IMR-90 (cell line): ENCODE measurements around the gene PAX2. TPM values are rescaled to one million over a fixed set of nuclear protein-coding genes. Genes with fewer than 3 reads are reported as not detected.

ENCODE experiments used
- ATAC-seq: fragments of 200-7000 bp; cut with Tn5 transposase; 2 replicates; pipeline ENCODE4 v1.9.1; 2020; ENCODE audit warnings: low read depth, mild to moderate bottlenecking, moderate library complexity
- BruUV-seq: library from RNA; stranded (reverse); fragments of 400-500 nt; replicated peaks from 2 replicates; lab custom pipeline; 2021; lab: Mats Ljungman, UMichigan
- CTCF ChIA-PET: fragments of 300-600 bp; formaldehyde crosslinking; extraction: SDS; loops from one replicate; lab custom pipeline; 2021; ENCODE audit warnings: antibody characterized with exemption; lab: Yijun Ruan, JAX
- POLR2A ChIA-PET: fragments of 300-600 bp; sonication (Branson Sonifier 250); formaldehyde crosslinking; loops from one replicate; lab custom pipeline; 2022; ENCODE audit warnings: antibody characterized with exemption; ENCODE audit not compliant: unreplicated experiment; lab: Charles Lee
- DNase-seq: peaks from one replicate; pipeline ENCODE4 v3.0.0; 2013
- H2AFZ ChIP-seq: replicated peaks from 2 replicates; pipeline ENCODE3; 2013; ENCODE audit warnings: low read length, mild to moderate bottlenecking; ENCODE audit not compliant: poor library complexity
- H2AK5ac ChIP-seq: 2 replicates; pipeline ENCODE4 v1.6.1; 2013; ENCODE audit warnings: low read depth, low read length, inconsistent platforms
- H2AK9ac ChIP-seq: replicated peaks from 2 replicates; pipeline ENCODE3; 2013; ENCODE audit warnings: mild to moderate bottlenecking, low read depth, low read length, moderate library complexity; ENCODE audit not compliant: poor library complexity
- H2BK120ac ChIP-seq: 2 replicates; pipeline ENCODE4 v1.6.1; 2013; ENCODE audit warnings: low read depth, low read length, inconsistent platforms
- H2BK15ac ChIP-seq: 3 replicates; pipeline ENCODE4 v1.6.1; 2013; ENCODE audit warnings: low read depth, low read length, inconsistent platforms
- H2BK20ac ChIP-seq: 2 replicates; pipeline ENCODE4 v1.6.1; 2013; ENCODE audit warnings: low read depth, mild to moderate bottlenecking, inconsistent platforms, low read length, moderate library complexity
- H2BK5ac ChIP-seq: 2 replicates; pipeline ENCODE4 v1.6.1; 2013; ENCODE audit warnings: mild to moderate bottlenecking, low read depth, low read length, inconsistent platforms; ENCODE audit not compliant: poor library complexity, severe bottlenecking
- H3K14ac ChIP-seq: replicated peaks from 2 replicates; pipeline ENCODE4 v1.6.1; 2013; ENCODE audit warnings: low read depth, low read length, inconsistent platforms
- H3K18ac ChIP-seq: 2 replicates; pipeline ENCODE4 v1.6.1; 2013; ENCODE audit warnings: low read depth, low read length, control low read depth
- H3K23ac ChIP-seq: 2 replicates; pipeline ENCODE4 v1.6.1; 2013; ENCODE audit warnings: low read depth, low read length, inconsistent platforms
- H3K27ac ChIP-seq: 2 replicates; pipeline ENCODE4 v1.5.1; 2013; ENCODE audit warnings: mild to moderate bottlenecking, control low read depth, low read length; ENCODE audit not compliant: insufficient read depth
- H3K27me3 ChIP-seq: 2 replicates; pipeline ENCODE4 v1.6.1; 2013; ENCODE audit warnings: low read length; ENCODE audit not compliant: control insufficient read depth, insufficient read depth
- H3K36me3 ChIP-seq: 2 replicates; pipeline ENCODE4 v1.6.1; 2013; ENCODE audit warnings: low read length, mixed read lengths; ENCODE audit not compliant: control insufficient read depth, insufficient read depth
- H3K4ac ChIP-seq: 2 replicates; pipeline ENCODE4 v1.6.1; 2013; ENCODE audit warnings: low read depth, low read length, inconsistent platforms
- H3K4me1 ChIP-seq: 2 replicates; pipeline ENCODE4 v1.6.1; 2013; ENCODE audit warnings: low read length, mixed read lengths; ENCODE audit not compliant: control insufficient read depth, insufficient read depth
- H3K4me2 ChIP-seq: 2 replicates; pipeline ENCODE4 v1.6.1; 2013; ENCODE audit warnings: low read depth, mild to moderate bottlenecking, control low read depth, low read length, moderate library complexity
- H3K4me3 ChIP-seq: 2 replicates; pipeline ENCODE4 v1.5.1; 2013; ENCODE audit warnings: low read depth, mild to moderate bottlenecking, control low read depth, low read length, moderate library complexity; ENCODE audit not compliant: insufficient read depth
- H3K56ac ChIP-seq: 2 replicates; pipeline ENCODE4 v1.6.1; 2013; ENCODE audit warnings: low read length, inconsistent platforms; ENCODE audit not compliant: insufficient read depth; ENCODE audit errors: extremely low read depth
- H3K79me1 ChIP-seq, 2 experiments: 2 replicates each; pipeline ENCODE4 v1.6.1; 2013; ENCODE audit warnings: low read length in 2 of 2, inconsistent platforms in 1 of 2, low read depth in 1 of 2
- H3K9ac ChIP-seq: 2 replicates; pipeline ENCODE4 v1.6.1; 2013; ENCODE audit warnings: low read depth, low read length, control low read depth
- H3K9me1 ChIP-seq: 2 replicates; pipeline ENCODE4 v1.6.1; 2013; ENCODE audit warnings: low read length, inconsistent platforms; ENCODE audit not compliant: insufficient read depth
- H3K9me3 ChIP-seq: 2 replicates; pipeline ENCODE4 v1.6.1; 2013; ENCODE audit warnings: low read length; ENCODE audit not compliant: control insufficient read depth, insufficient read depth
- H4K20me1 ChIP-seq: 2 replicates; pipeline ENCODE4 v1.6.1; 2013; ENCODE audit warnings: low read length, inconsistent platforms; ENCODE audit not compliant: insufficient read depth
- H4K5ac ChIP-seq: 2 replicates; pipeline ENCODE4 v1.6.1; 2013; ENCODE audit warnings: mild to moderate bottlenecking, low read depth, low read length, control low read depth
- H4K8ac ChIP-seq, 2 experiments: 2 replicates each; pipeline ENCODE4 v1.6.1; 2013; ENCODE audit warnings: low read depth in 2 of 2, low read length in 2 of 2, control low read depth in 1 of 2, inconsistent platforms in 1 of 2
- H4K91ac ChIP-seq: 2 replicates; pipeline ENCODE4 v1.6.1; 2013; ENCODE audit warnings: low read depth, low read length, inconsistent platforms; ENCODE audit not compliant: insufficient read depth
- BHLHE40 ChIP-seq: fragments of 150-350 bp; IDR thresholded peaks from 2 replicates; pipeline ENCODE4 v1.6.1; 2016; ENCODE audit warnings: mild to moderate bottlenecking, low read depth, low read length
- FOS ChIP-seq: fragments of 150-350 bp; IDR thresholded peaks from 2 replicates; pipeline ENCODE4 v1.6.1; 2016; ENCODE audit warnings: low read depth, low read length
- NFE2L2 ChIP-seq: fragments of 150-350 bp; IDR thresholded peaks from 2 replicates; pipeline ENCODE4 v1.6.1; 2016; ENCODE audit warnings: low read depth, mild to moderate bottlenecking, low read length
- RCOR1 ChIP-seq: IDR thresholded peaks from 2 replicates; pipeline ENCODE4 v1.6.1; 2012; ENCODE audit warnings: mild to moderate bottlenecking, low read length, improper control_type of control experiment; ENCODE audit not compliant: insufficient replicate concordance
- WGBS, 2 experiments: methylation state at CpG; one replicate each; pipeline versions ENCODE4 v1.1.5 to v1.1.7; 2013; ENCODE audit warnings: missing lambda C conversion rate in 2 of 2; ENCODE audit not compliant: insufficient read length in 1 of 2; ENCODE audit errors: extremely low coverage in 2 of 2; 5-methylcytosine and 5-hydroxymethylcytosine counted together
- dilution Hi-C: fragments of 300-500 bp; cut with HindIII; formaldehyde crosslinking; loops from one replicate; pipeline ENCODE4 v1.14.3; 2018; ENCODE audit warnings: low sequenced_read_pairs; ENCODE audit not compliant: unreplicated experiment
- in situ Hi-C: fragments of 300-500 bp; cut with MboI; formaldehyde crosslinking; loops from 3 replicates; pipeline ENCODE4 v1.14.3; 2019; ENCODE audit warnings: low sequenced_read_pairs, inconsistent platforms, mixed read lengths
- intact Hi-C: fragments of 100-400 bp; cut with micrococcal nuclease; formaldehyde crosslinking; loops from 2 replicates; pipeline ENCODE4 v1.10.0; 2022
- polyA plus RNA-seq, 3 experiments: library from polyadenylated mRNA; depleted of rRNA; stranded (reverse); fragments of >200 nt; gene quantifications; 2 replicates each; pipeline ENCODE4 v1.2.3, GENCODE V29; 2012; ENCODE audit warnings: low replicate concordance in 1 of 3
- total RNA-seq: library from RNA; depleted of rRNA; stranded (reverse); fragments of >200 nt; gene quantifications from 2 replicates; pipeline ENCODE4 v1.2.3, GENCODE V29; 2012
- TF ChIP-seq, protein P1 (sequence below): conservative IDR thresholded peaks from 2 replicates; pipeline ENCODE4 v1.5.1; 2012; ENCODE audit warnings: mild to moderate bottlenecking, low read depth, low read length, improper control_type of control experiment

PAX2 gene
- total and polyA plus RNA-seq, 2 of the 4 experiments (the other 2 are of a cell fraction): not detected

DNA sequence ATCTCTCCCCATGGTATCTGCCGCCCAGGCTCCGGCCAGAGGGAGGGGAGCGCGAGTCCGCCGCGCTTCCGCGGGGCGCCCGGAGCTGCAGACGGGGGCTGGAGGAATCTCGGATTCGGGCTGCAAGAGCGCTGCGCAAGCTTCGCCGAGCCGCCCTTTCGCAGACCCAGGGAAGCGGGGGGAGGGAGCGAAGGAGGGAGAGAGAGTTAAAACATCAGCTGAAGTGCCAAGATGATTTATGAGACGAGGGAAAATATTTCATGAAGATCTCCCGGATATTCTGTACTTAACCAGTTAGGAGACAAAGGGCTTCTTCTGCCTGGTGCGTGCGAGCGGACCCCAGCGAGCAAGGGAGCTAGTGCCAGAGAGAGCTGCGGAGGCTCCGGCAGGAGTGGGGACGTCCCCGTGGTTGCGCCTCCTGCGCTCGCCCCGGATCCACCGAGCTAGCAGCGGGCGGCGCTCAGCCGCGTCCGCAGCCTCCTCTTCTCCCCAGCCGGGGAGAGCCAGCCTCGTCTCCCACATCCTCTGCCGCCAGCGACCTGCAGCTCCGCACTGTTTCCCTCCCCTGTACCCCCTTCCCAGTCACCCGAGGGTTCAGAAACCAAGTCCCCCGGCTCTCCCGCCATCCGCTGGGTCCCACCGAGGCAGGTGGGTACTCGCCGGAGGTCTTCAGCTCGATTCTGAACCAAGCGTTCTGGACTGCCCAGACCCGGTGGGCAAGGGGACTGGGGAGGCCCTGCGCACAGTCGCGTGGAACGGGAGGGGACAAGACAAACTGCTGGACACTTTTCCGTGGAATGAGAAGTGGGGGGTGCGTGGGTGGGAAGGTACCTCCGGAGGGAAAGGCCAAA, 1.0 kb upstream of the PAX2 start:
- H3K27me3 ChIP-seq: peaks cover 95% of the 10 kb centered on the region
- H3K4me3 ChIP-seq: no peak overlapping the region
- H3K27ac ChIP-seq: no peak overlapping the region
- no peak overlapping the region for H4K8ac ChIP-seq
- H2AFZ ChIP-seq: no peak overlapping the region
- H3K4ac ChIP-seq: no peak overlapping the region
- H3K36me3 ChIP-seq: no peaks in the 10 kb centered on the region
- TF ChIP-seq NFE2L2 (no peak), RCOR1 (no peak), BHLHE40 (no peak), FOS (no peak)
- TF ChIP-seq, protein P1, sequence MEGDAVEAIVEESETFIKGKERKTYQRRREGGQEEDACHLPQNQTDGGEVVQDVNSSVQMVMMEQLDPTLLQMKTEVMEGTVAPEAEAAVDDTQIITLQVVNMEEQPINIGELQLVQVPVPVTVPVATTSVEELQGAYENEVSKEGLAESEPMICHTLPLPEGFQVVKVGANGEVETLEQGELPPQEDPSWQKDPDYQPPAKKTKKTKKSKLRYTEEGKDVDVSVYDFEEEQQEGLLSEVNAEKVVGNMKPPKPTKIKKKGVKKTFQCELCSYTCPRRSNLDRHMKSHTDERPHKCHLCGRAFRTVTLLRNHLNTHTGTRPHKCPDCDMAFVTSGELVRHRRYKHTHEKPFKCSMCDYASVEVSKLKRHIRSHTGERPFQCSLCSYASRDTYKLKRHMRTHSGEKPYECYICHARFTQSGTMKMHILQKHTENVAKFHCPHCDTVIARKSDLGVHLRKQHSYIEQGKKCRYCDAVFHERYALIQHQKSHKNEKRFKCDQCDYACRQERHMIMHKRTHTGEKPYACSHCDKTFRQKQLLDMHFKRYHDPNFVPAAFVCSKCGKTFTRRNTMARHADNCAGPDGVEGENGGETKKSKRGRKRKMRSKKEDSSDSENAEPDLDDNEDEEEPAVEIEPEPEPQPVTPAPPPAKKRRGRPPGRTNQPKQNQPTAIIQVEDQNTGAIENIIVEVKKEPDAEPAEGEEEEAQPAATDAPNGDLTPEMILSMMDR: no peak
- no peaks in the 10 kb centered on the region; the same call in 1 of the 2 replicates for H3K9me3 ChIP-seq
- 5% methylated on average over 38 of the region's 65 CpGs; no CpG with 5 or more reads in 1 of the 2 experiments for WGBS, 2 experiments
- H3K4me2 ChIP-seq: no peak overlapping the region
- H2BK120ac ChIP-seq: no peak overlapping the region
- intact Hi-C loops (loop anchor here (5.0 to 10.0 kb wide), 2 partner anchors 130 to 182 kb away; no protein-coding TSS in a partner anchor), dilution Hi-C loops (no loop called here), in situ Hi-C loops (no loop called here)
- H3K14ac ChIP-seq: no peak overlapping the region
- no peak overlapping the region for H2AK5ac ChIP-seq
- no TSS peak for BruUV-seq
- H3K9me1 ChIP-seq: no peaks in the 10 kb centered on the region
- H3K18ac ChIP-seq: no peak overlapping the region
- H2BK20ac ChIP-seq: no peak overlapping the region
- POLR2A ChIA-PET: no interaction called here
- no peak overlapping the region for H3K56ac ChIP-seq
- H3K23ac ChIP-seq: no peak overlapping the region
- no peak overlapping the region for H4K5ac ChIP-seq
- 0 out of 2 replicates have a peak, but pooled peaks have one; percentile 8 for ATAC-seq
- H4K91ac ChIP-seq: no peak overlapping the region
- H4K20me1 ChIP-seq: peaks cover 5% of the 10 kb centered on the region; the same call in 1 of the 2 replicates
- H3K4me1 ChIP-seq: no peaks in the 10 kb centered on the region
- no peak for DNase-seq
- H3K79me1 ChIP-seq: no peaks in the 10 kb centered on the region
- H3K9ac ChIP-seq: no peak overlapping the region
- CTCF ChIA-PET: no interaction called here
- no peak overlapping the region for H2BK15ac ChIP-seq
- H2AK9ac ChIP-seq: no peak overlapping the region
- no peak overlapping the region for H2BK5ac ChIP-seq
